ENCODE measurements around the gene SLC32A1. TPM values are rescaled to one million over a fixed set of nuclear protein-coding genes. Genes with fewer than 3 reads are reported as not detected.

SLC32A1 gene
- total and polyA plus RNA-seq, 4 donors = 3.1 to 51.5 (median 31.3) TPM

GRCh38 chr20:38698541-38698940 lies 25.7 kb upstream of the SLC32A1 start:
- Histone ChIP-seq H3K4me3 (ENCODE audit: low read depth, low read length) (no peak overlapping the region), H3K27ac (ENCODE audit: low read depth, low read length) (no peak overlapping the region), H3K27me3 (ENCODE audit: control insufficient read depth, insufficient read depth, low read length) (peaks cover 14% of the 10 kb centered on the region), H3K4me1 (ENCODE audit: control insufficient read depth, insufficient read depth, low read length) (peaks cover 10% of the 10 kb centered on the region), H3K36me3 (ENCODE audit: control insufficient read depth, insufficient read depth, low read length) (no peaks in the 10 kb centered on the region), H3K9me3 (ENCODE audit: control insufficient read depth, insufficient read depth, low read length) (no peaks in the 10 kb centered on the region)
- WGBS (ENCODE audit: insufficient coverage) = 76% methylated on average over 15 of the region's 15 CpGs
- no peak for DNase-seq (ENCODE audit: low read depth in 4 of 6, low spot score in 6 of 6)

- DNase-seq (ENCODE audit: low read depth in 4 of 6, low spot score in 6 of 6) = no peak
- peaks cover 10% of the 10 kb centered on the region for H3K4me1 ChIP-seq (ENCODE audit: control insufficient read depth, insufficient read depth, low read length)
- H3K36me3 ChIP-seq (ENCODE audit: control insufficient read depth, insufficient read depth, low read length) = no peaks in the 10 kb centered on the region
- peaks cover 14% of the 10 kb centered on the region for H3K27me3 ChIP-seq (ENCODE audit: control insufficient read depth, insufficient read depth, low read length)
- 36% methylated on average over 3 of the region's 4 CpGs for WGBS (ENCODE audit: insufficient coverage)
- H3K4me3 ChIP-seq (ENCODE audit: low read depth, low read length) = no peak overlapping the region
- no peaks in the 10 kb centered on the region for H3K9me3 ChIP-seq (ENCODE audit: control insufficient read depth, insufficient read depth, low read length)
- no peak overlapping the region for H3K27ac ChIP-seq (ENCODE audit: low read depth, low read length)
Observed at GRCh38 chr20:38700141-38700540, 24.1 kb upstream of the SLC32A1 start.

- peaks cover 10% of the 10 kb centered on the region for H3K4me1 ChIP-seq (ENCODE audit: control insufficient read depth, insufficient read depth, low read length)
- H3K27ac ChIP-seq (ENCODE audit: low read depth, low read length) = no peak overlapping the region
- H3K4me3 ChIP-seq (ENCODE audit: low read depth, low read length) = no peak overlapping the region
- no peak for DNase-seq (ENCODE audit: low read depth in 4 of 6, low spot score in 6 of 6)
- no peaks in the 10 kb centered on the region for H3K36me3 ChIP-seq (ENCODE audit: control insufficient read depth, insufficient read depth, low read length)
- peaks cover 14% of the 10 kb centered on the region for H3K27me3 ChIP-seq (ENCODE audit: control insufficient read depth, insufficient read depth, low read length)
- H3K9me3 ChIP-seq (ENCODE audit: control insufficient read depth, insufficient read depth, low read length) = no peaks in the 10 kb centered on the region
- 60% methylated on average over 3 of the region's 3 CpGs for WGBS (ENCODE audit: insufficient coverage)
Observed at GRCh38 chr20:38700926-38701325, 23.4 kb upstream of the SLC32A1 start.

GRCh38 chr20:38703526-38703925 lies 20.8 kb upstream of the SLC32A1 start:
- WGBS (ENCODE audit: insufficient coverage) = 53% methylated on average over 3 of the region's 3 CpGs
- Histone ChIP-seq H3K27ac (ENCODE audit: low read depth, low read length) (no peak overlapping the region), H3K9me3 (ENCODE audit: control insufficient read depth, insufficient read depth, low read length) (no peaks in the 10 kb centered on the region), H3K4me3 (ENCODE audit: low read depth, low read length) (no peak overlapping the region), H3K4me1 (ENCODE audit: control insufficient read depth, insufficient read depth, low read length) (peaks cover 14% of the 10 kb centered on the region), H3K36me3 (ENCODE audit: control insufficient read depth, insufficient read depth, low read length) (no peaks in the 10 kb centered on the region), H3K27me3 (ENCODE audit: control insufficient read depth, insufficient read depth, low read length) (peaks cover 14% of the 10 kb centered on the region)
- DNase-seq (ENCODE audit: low read depth in 4 of 6, low spot score in 6 of 6) = no peak

- Histone ChIP-seq H3K4me3 (ENCODE audit: low read depth, low read length) (no peak overlapping the region), H3K4me1 (ENCODE audit: control insufficient read depth, insufficient read depth, low read length) (peaks cover 14% of the 10 kb centered on the region), H3K27me3 (ENCODE audit: control insufficient read depth, insufficient read depth, low read length) (peaks cover 14% of the 10 kb centered on the region), H3K36me3 (ENCODE audit: control insufficient read depth, insufficient read depth, low read length) (no peaks in the 10 kb centered on the region), H3K9me3 (ENCODE audit: control insufficient read depth, insufficient read depth, low read length) (no peaks in the 10 kb centered on the region), H3K27ac (ENCODE audit: low read depth, low read length) (no peak overlapping the region)
- DNase-seq (ENCODE audit: low read depth in 4 of 6, low spot score in 6 of 6) = no peak
- WGBS (ENCODE audit: insufficient coverage) = 70% methylated on average over 3 of the region's 4 CpGs
Observed at GRCh38 chr20:38704136-38704535, 20.1 kb upstream of the SLC32A1 start.

- peak in 2 of 6 donors; percentile 70 to 83 for DNase-seq (ENCODE audit: low read depth in 4 of 6, low spot score in 6 of 6)
- WGBS (ENCODE audit: insufficient coverage) = 4% methylated on average over 6 of the region's 7 CpGs
- no peak overlapping the region for H3K4me3 ChIP-seq (ENCODE audit: low read depth, low read length)
Observed at GRCh38 chr20:38706509-38706908, 17.8 kb upstream of the SLC32A1 start.

GRCh38 chr20:38714308-38714707 lies 10.0 kb upstream of the SLC32A1 start:
- Histone ChIP-seq H3K4me1 (ENCODE audit: control insufficient read depth, insufficient read depth, low read length) (peaks cover 8% of the 10 kb centered on the region), H3K27ac (ENCODE audit: low read depth, low read length) (no peak overlapping the region), H3K27me3 (ENCODE audit: control insufficient read depth, insufficient read depth, low read length) (peaks cover 17% of the 10 kb centered on the region), H3K9me3 (ENCODE audit: control insufficient read depth, insufficient read depth, low read length) (no peaks in the 10 kb centered on the region), H3K36me3 (ENCODE audit: control insufficient read depth, insufficient read depth, low read length) (no peaks in the 10 kb centered on the region), H3K4me3 (ENCODE audit: low read depth, low read length) (no peak overlapping the region)
- 42% methylated on average over 4 of the region's 6 CpGs for WGBS (ENCODE audit: insufficient coverage)
- DNase-seq (ENCODE audit: low read depth in 4 of 6, low spot score in 6 of 6) = peak in 1 of 6 donors; percentile 30

More at GRCh38 chr20:38706509-38706908, 17.8 kb upstream of the SLC32A1 start:
- Histone ChIP-seq H3K27ac (ENCODE audit: low read depth, low read length) (no peak overlapping the region), H3K9me3 (ENCODE audit: control insufficient read depth, insufficient read depth, low read length) (no peaks in the 10 kb centered on the region), H3K36me3 (ENCODE audit: control insufficient read depth, insufficient read depth, low read length) (no peaks in the 10 kb centered on the region), H3K4me1 (ENCODE audit: control insufficient read depth, insufficient read depth, low read length) (peaks cover 8% of the 10 kb centered on the region), H3K27me3 (ENCODE audit: control insufficient read depth, insufficient read depth, low read length) (no peaks in the 10 kb centered on the region)

- DNase-seq (ENCODE audit: low read depth in 4 of 6, low spot score in 6 of 6) = peak in 1 of 6 donors; percentile 86
- Histone ChIP-seq H3K9me3 (ENCODE audit: control insufficient read depth, insufficient read depth, low read length) (no peaks in the 10 kb centered on the region), H3K27me3 (ENCODE audit: control insufficient read depth, insufficient read depth, low read length) (peaks cover 30% of the 10 kb centered on the region), H3K4me1 (ENCODE audit: control insufficient read depth, insufficient read depth, low read length) (peaks cover 17% of the 10 kb centered on the region), H3K27ac (ENCODE audit: low read depth, low read length) (no peak overlapping the region), H3K4me3 (ENCODE audit: low read depth, low read length) (no peak overlapping the region), H3K36me3 (ENCODE audit: control insufficient read depth, insufficient read depth, low read length) (no peaks in the 10 kb centered on the region)
- 23% methylated on average over 8 of the region's 10 CpGs for WGBS (ENCODE audit: insufficient coverage)
Observed at GRCh38 chr20:38715646-38716045, 8.6 kb upstream of the SLC32A1 start.

- Histone ChIP-seq H3K36me3 (ENCODE audit: control insufficient read depth, insufficient read depth, low read length) (no peaks in the 10 kb centered on the region), H3K27me3 (ENCODE audit: control insufficient read depth, insufficient read depth, low read length) (peaks cover 95% of the 10 kb centered on the region), H3K4me3 (ENCODE audit: low read depth, low read length) (peak overlapping the region; percentile 26), H3K27ac (ENCODE audit: low read depth, low read length) (no peak overlapping the region), H3K4me1 (ENCODE audit: control insufficient read depth, insufficient read depth, low read length) (peaks cover 58% of the 10 kb centered on the region), H3K9me3 (ENCODE audit: control insufficient read depth, insufficient read depth, low read length) (no peaks in the 10 kb centered on the region)
- WGBS (ENCODE audit: insufficient coverage) = 1% methylated on average over 7 of the region's 7 CpGs
- peak in 2 of 6 donors; percentile 26 to 87 for DNase-seq (ENCODE audit: low read depth in 4 of 6, low spot score in 6 of 6)
Observed at GRCh38 chr20:38722683-38723016, 1.6 kb upstream of the SLC32A1 start.

GRCh38 chr20:38723017-38723847 lies 1.1 kb upstream of the SLC32A1 start:
- Histone ChIP-seq H3K4me3 (ENCODE audit: low read depth, low read length) (peak overlapping the region; percentile 26), H3K27ac (ENCODE audit: low read depth, low read length) (peak overlapping the region; percentile 61)

More at GRCh38 chr20:38723017-38723847, 1.1 kb upstream of the SLC32A1 start:
- H3K36me3 ChIP-seq (ENCODE audit: control insufficient read depth, insufficient read depth, low read length) = peaks cover 4% of the 10 kb centered on the region
- peak in 2 of 6 donors; percentile 40 to 77 for DNase-seq (ENCODE audit: low read depth in 4 of 6, low spot score in 6 of 6)
- peaks cover 99% of the 10 kb centered on the region for H3K27me3 ChIP-seq (ENCODE audit: control insufficient read depth, insufficient read depth, low read length)
- H3K4me1 ChIP-seq (ENCODE audit: control insufficient read depth, insufficient read depth, low read length) = peaks cover 63% of the 10 kb centered on the region
- WGBS (ENCODE audit: insufficient coverage) = under 1% methylated on average over 56 of the region's 56 CpGs
- no peaks in the 10 kb centered on the region for H3K9me3 ChIP-seq (ENCODE audit: control insufficient read depth, insufficient read depth, low read length)
